Endothelial cell of umbilical vein (primary cell): Measurements from ENCODE around the gene TM9SF2.

ENCODE experiments used
- CTCF ChIP-seq, 2 donors: IDR thresholded peaks; 1 replicate in 1 of 2; 2 replicates in 1 of 2; pipeline ENCODE4 v1.5.1; 2011; ENCODE audit warnings: low read length in 2 of 2, mild to moderate bottlenecking in 2 of 2, moderate library complexity in 2 of 2, control low read depth in 1 of 2, inconsistent platforms in 1 of 2, low read depth in 1 of 2; ENCODE audit not compliant: insufficient read depth in 1 of 2; ENCODE audit errors: extremely low read depth in 1 of 2
- POLR2AphosphoS5 ChIP-seq: IDR thresholded peaks from 2 replicates; pipeline ENCODE4 v1.6.1; 2012; ENCODE audit warnings: low read depth, mild to moderate bottlenecking, control low read depth, low read length, moderate library complexity; ENCODE audit not compliant: insufficient read depth

DNA sequence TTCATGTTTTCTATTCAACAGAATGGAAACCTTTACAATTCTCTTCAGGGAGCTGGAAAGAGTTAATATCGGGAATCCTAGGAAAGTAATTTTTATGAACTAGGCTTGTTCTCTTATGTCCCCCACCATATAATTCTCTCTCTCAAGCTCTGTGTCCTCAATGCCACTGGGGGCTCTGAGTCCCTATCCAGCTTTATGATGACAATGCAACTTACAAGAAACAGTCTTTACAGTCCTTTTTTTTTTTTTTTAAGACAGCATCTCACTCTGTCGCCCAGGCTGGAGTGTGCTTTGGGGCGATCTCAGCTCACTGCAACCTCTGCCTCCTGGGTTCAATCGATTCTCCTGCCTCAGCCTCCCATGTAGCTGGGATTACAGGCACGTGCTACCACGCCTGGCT, 31.2 kb upstream of the TM9SF2 start:
- no peak for TF ChIP-seq CTCF (IDR thresholded peaks at IDR 0.05; ENCODE audit: extremely low read depth in 1 of 2, insufficient read depth in 1 of 2, low read depth in 1 of 2, low read length in 2 of 2)
- TF ChIP-seq POLR2AphosphoS5 = no peak
